ENCODE data around the gene PNLIPRP2. TPM values are rescaled to one million over a fixed set of nuclear protein-coding genes. Genes with fewer than 3 reads are reported as not detected.

The PNLIPRP2 gene
- total RNA-seq, 1 experiment from 2014 or later: not detected

DNA sequence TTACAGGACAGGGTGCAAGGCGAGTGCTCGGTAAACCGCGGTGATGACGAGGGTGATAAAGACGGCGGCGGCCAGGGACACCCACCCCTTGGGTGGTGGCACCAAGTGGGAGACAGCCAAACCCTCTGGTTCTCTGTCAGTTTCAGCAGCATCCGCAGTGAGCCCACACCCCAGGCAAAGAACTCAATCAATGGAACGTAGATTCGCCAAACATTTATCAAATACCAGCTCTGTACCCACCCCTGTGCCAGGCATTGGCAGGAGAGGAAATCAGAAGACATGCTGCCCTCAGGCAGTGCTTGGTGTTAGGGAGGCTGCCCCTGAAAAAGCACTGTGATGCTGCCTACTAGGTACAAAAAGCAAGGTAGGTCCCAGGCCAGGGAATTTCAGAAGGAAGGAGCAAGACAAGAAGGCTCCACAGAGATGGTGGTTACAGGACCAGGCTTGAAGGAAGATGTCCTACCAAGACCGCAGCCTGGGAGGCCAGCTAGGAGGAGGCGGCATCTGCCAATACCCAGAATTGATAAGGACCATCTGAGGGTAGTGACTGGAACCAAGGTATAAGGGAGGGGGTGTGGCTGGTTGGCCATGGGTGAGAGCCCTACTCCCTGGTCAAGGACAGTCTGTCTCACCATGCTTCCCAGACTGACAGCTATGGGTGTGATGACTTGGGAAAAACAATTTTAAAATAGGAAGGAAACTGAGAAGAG is 10.2 kb upstream of the PNLIPRP2 start:
- Mint-ChIP-seq H3K36me3 (ENCODE audit: insufficient read depth, unreplicated experiment) (no peaks in the 10 kb centered on the region), H3K4me3 (ENCODE audit: low read depth, unreplicated experiment) (no peak overlapping the region), H3K27ac (ENCODE audit: unreplicated experiment) (no peak overlapping the region), H3K4me1 (ENCODE audit: low read depth, unreplicated experiment) (no peaks in the 10 kb centered on the region), H3K9me3 (ENCODE audit: low read depth, unreplicated experiment) (no peaks in the 10 kb centered on the region), H3K27me3 (ENCODE audit: unreplicated experiment) (peaks cover 28% of the 10 kb centered on the region)
- CTCF ChIA-PET: no interaction called here
- TF ChIP-seq, protein P1, sequence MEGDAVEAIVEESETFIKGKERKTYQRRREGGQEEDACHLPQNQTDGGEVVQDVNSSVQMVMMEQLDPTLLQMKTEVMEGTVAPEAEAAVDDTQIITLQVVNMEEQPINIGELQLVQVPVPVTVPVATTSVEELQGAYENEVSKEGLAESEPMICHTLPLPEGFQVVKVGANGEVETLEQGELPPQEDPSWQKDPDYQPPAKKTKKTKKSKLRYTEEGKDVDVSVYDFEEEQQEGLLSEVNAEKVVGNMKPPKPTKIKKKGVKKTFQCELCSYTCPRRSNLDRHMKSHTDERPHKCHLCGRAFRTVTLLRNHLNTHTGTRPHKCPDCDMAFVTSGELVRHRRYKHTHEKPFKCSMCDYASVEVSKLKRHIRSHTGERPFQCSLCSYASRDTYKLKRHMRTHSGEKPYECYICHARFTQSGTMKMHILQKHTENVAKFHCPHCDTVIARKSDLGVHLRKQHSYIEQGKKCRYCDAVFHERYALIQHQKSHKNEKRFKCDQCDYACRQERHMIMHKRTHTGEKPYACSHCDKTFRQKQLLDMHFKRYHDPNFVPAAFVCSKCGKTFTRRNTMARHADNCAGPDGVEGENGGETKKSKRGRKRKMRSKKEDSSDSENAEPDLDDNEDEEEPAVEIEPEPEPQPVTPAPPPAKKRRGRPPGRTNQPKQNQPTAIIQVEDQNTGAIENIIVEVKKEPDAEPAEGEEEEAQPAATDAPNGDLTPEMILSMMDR (IDR thresholded peaks at IDR 0.05; ENCODE audit: unreplicated experiment): no peak
- DNase-seq: no peak
- no TSS peak for BruUV-seq (replicated peaks)
- intact Hi-C loops (cut with micrococcal nuclease; ENCODE audit: unreplicated experiment): no loop called here

DNA sequence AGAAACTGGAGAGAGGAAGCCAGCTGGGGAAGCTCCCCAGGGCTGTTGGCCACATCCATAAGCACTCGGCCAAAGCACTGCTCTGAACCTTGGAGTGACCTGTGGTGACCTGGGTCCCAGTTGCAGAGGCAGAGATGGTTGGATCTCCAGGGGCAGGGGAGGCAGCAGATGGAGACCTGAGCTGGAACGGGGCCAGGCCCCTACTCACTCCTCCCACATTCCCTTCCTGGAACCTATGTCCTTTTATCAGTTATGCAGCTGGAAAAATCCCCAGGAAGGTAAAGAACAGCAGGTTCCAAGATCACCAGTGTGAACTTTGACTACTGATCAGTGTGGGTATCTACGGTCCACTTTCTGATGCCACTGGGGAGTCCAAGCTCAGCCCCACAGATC is 9.6 kb upstream of the PNLIPRP2 start:
- no peaks in the 10 kb centered on the region for H3K36me3 Mint-ChIP-seq (ENCODE audit: insufficient read depth, unreplicated experiment)
- intact Hi-C loops (cut with micrococcal nuclease; ENCODE audit: unreplicated experiment): no loop called here
- H3K9me3 Mint-ChIP-seq (ENCODE audit: low read depth, unreplicated experiment): no peaks in the 10 kb centered on the region
- no TSS peak for BruUV-seq (replicated peaks)
- CTCF ChIA-PET: no interaction called here
- H3K27me3 Mint-ChIP-seq (ENCODE audit: unreplicated experiment): peaks cover 33% of the 10 kb centered on the region
- no peak for DNase-seq
- no peak overlapping the region for H3K27ac Mint-ChIP-seq (ENCODE audit: unreplicated experiment)
- no peaks in the 10 kb centered on the region for H3K4me1 Mint-ChIP-seq (ENCODE audit: low read depth, unreplicated experiment)
- TF ChIP-seq, protein P1 (IDR thresholded peaks at IDR 0.05; ENCODE audit: unreplicated experiment): no peak
- H3K4me3 Mint-ChIP-seq (ENCODE audit: low read depth, unreplicated experiment): no peak overlapping the region

DNA sequence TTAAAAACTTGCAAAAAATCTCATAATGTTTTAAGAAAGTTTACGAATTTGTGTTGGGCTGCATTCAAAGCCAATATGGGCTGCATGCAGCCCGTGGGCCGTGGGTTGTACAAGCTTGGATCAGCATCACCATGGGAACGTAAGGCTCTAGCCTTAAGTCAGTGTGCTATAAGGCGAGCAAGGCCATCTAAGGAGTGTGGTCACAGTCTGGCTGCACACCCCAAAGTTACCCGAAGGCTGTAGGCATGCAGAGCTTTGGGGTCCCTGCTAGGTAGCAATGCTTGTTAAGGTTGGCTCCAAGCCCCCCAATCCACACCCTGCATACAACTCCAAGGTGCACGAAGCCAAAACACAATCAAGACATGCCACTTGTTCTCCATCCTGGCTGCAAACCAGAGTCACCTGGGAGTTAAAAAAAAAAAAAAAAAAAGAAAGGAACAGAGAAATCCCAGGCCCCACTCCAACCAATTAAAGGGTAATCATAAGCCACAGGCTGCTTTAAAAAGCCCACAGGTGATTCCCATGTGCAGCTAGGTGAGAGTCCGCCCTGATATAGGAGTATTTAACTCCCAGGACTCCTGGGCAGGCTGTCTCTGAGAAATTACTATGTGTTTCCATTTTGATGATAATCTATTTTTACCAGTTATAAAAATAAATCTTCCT is 8.5 kb upstream of the PNLIPRP2 start:
- H3K4me1 Mint-ChIP-seq (ENCODE audit: low read depth, unreplicated experiment): no peaks in the 10 kb centered on the region
- TF ChIP-seq, protein P1 (IDR thresholded peaks at IDR 0.05; ENCODE audit: unreplicated experiment): no peak
- H3K27me3 Mint-ChIP-seq (ENCODE audit: unreplicated experiment): peaks cover 44% of the 10 kb centered on the region
- CTCF ChIA-PET: no interaction called here
- no peak overlapping the region for H3K4me3 Mint-ChIP-seq (ENCODE audit: low read depth, unreplicated experiment)
- no peak for DNase-seq
- H3K27ac Mint-ChIP-seq (ENCODE audit: unreplicated experiment): no peak overlapping the region
- intact Hi-C loops (cut with micrococcal nuclease; ENCODE audit: unreplicated experiment): no loop called here
- BruUV-seq (replicated peaks): no TSS peak
- no peaks in the 10 kb centered on the region for H3K36me3 Mint-ChIP-seq (ENCODE audit: insufficient read depth, unreplicated experiment)
- H3K9me3 Mint-ChIP-seq (ENCODE audit: low read depth, unreplicated experiment): no peaks in the 10 kb centered on the region

DNA sequence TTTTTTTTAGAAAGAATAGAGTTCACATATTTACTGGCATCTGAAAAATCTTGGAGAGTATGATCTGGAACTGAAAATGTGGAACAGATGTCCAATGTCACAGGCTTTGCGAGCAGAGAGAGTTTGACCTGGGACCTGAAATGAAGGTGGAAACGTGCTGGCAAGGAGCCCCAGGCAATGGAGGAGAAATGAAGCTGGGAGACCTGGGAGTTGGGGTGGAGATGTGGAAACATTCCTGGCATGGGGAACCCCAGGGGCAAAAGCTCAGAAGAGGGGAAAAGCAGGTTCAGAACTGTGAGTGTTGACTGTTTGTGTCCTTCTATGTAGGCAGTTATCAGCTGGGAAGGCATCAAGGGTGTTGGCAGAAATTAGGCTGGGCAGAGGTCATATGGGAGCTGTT is 7.3 kb upstream of the PNLIPRP2 start:
- Mint-ChIP-seq H3K27me3 (ENCODE audit: unreplicated experiment) (peaks cover 49% of the 10 kb centered on the region), H3K36me3 (ENCODE audit: insufficient read depth, unreplicated experiment) (no peaks in the 10 kb centered on the region), H3K27ac (ENCODE audit: unreplicated experiment) (no peak overlapping the region), H3K4me1 (ENCODE audit: low read depth, unreplicated experiment) (no peaks in the 10 kb centered on the region), H3K4me3 (ENCODE audit: low read depth, unreplicated experiment) (no peak overlapping the region), H3K9me3 (ENCODE audit: low read depth, unreplicated experiment) (no peaks in the 10 kb centered on the region)
- CTCF ChIA-PET: no interaction called here
- no peak for DNase-seq
- TF ChIP-seq, protein P1 (IDR thresholded peaks at IDR 0.05; ENCODE audit: unreplicated experiment): no peak
- intact Hi-C loops (cut with micrococcal nuclease; ENCODE audit: unreplicated experiment): no loop called here
- BruUV-seq (replicated peaks): no TSS peak

Data from Calu3 (cell line).